Endothelial cell of umbilical vein (primary cell): ENCODE results near the gene KIAA1217. TPM values are rescaled to one million over a fixed set of nuclear protein-coding genes. Genes with fewer than 3 reads are reported as not detected.

Experiments used
- BruUV-seq: library from RNA; stranded (reverse); fragments of 400-500 nt; replicated peaks from 2 replicates; lab custom pipeline; 2021; lab: Mats Ljungman, UMichigan
- CTCF ChIA-PET: fragments of 300-600, 350-600 bp; sonication (Branson Sonifier 250); formaldehyde crosslinking; loops from one replicate; lab custom pipeline; 2021; ENCODE audit warnings: antibody characterized with exemption, inconsistent platforms; lab: Charles Lee
- POLR2A ChIA-PET: fragments of 300-600, 350-600 bp; sonication (Branson Sonifier 250); formaldehyde crosslinking; loops from one replicate; lab custom pipeline; 2021; ENCODE audit warnings: antibody characterized with exemption, inconsistent platforms; lab: Charles Lee
- DNase-seq: peaks from one replicate; pipeline ENCODE4 v3.0.0-alpha.2; 2011; ENCODE audit warnings: low read depth, low spot score
- FAIRE-seq: peaks from 2 replicates; lab custom pipeline; 2011; peaks lifted over from hg19 to GRCh38; lab: Jason Lieb, UNC
- H2AFZ ChIP-seq: 2 replicates; pipeline ENCODE4 v1.6.0; 2012; ENCODE audit warnings: low read depth, low read length, control low read depth, inconsistent platforms
- H3K27ac ChIP-seq: 2 replicates; pipeline ENCODE4 v1.5.1; 2011; ENCODE audit warnings: low read depth, mild to moderate bottlenecking, control low read depth, low read length, moderate library complexity; ENCODE audit not compliant: insufficient read depth
- H3K27me3 ChIP-seq, 2 experiments: 2 replicates each; pipeline versions ENCODE4 v1.6.0 to v1.6.1; 2011; ENCODE audit warnings: low read length in 2 of 2, mixed read lengths in 1 of 2; ENCODE audit not compliant: control insufficient read depth in 2 of 2, insufficient read depth in 2 of 2
- H3K36me3 ChIP-seq, 2 experiments: 2 replicates in 1 of 2; 3 replicates in 1 of 2; pipeline ENCODE4 v1.5.1; 2011; ENCODE audit warnings: low read length in 2 of 2, mild to moderate bottlenecking in 1 of 2, moderate library complexity in 1 of 2; ENCODE audit not compliant: control insufficient read depth in 2 of 2, insufficient read depth in 2 of 2; ENCODE audit errors: extremely low read depth in 1 of 2
- H3K4me1 ChIP-seq: 3 replicates; pipeline ENCODE4 v1.5.1; 2011; ENCODE audit warnings: mild to moderate bottlenecking, low read length; ENCODE audit not compliant: control insufficient read depth, insufficient read depth; ENCODE audit errors: extremely low read depth
- H3K4me2 ChIP-seq: 2 replicates; pipeline ENCODE4 v1.6.1; 2011; ENCODE audit warnings: low read length, control low read depth, mixed read lengths; ENCODE audit not compliant: insufficient read depth
- H3K4me3 ChIP-seq, 3 experiments: fragments of 200-600 bp in 1 of 3; sonication (generic), shearing (Covaris generic) in 1 of 3; replicated peaks in 1 of 3; 2 replicates each; pipeline ENCODE4 v1.5.1; 2011 to 2016; ENCODE audit warnings: control low read depth in 3 of 3, low read length in 3 of 3, mild to moderate bottlenecking in 2 of 3, inconsistent platforms in 1 of 3, low read depth in 1 of 3, moderate library complexity in 1 of 3; ENCODE audit not compliant: insufficient read depth in 1 of 3
- H3K79me2 ChIP-seq: 2 replicates; pipeline ENCODE4 v1.6.0; 2012; ENCODE audit warnings: low read length, inconsistent platforms; ENCODE audit not compliant: control insufficient read depth, insufficient read depth
- H3K9ac ChIP-seq: replicated peaks from 2 replicates; pipeline ENCODE3; 2011; ENCODE audit warnings: low read length, control low read depth; ENCODE audit not compliant: insufficient read depth; ENCODE audit errors: extremely low read depth
- H3K9me1 ChIP-seq: replicated peaks from 3 replicates; pipeline ENCODE4 v1.6.0; 2011; ENCODE audit warnings: mild to moderate bottlenecking, low read length; ENCODE audit not compliant: control insufficient read depth, insufficient read depth; ENCODE audit errors: extremely low read depth
- H3K9me3 ChIP-seq: replicated peaks from 2 replicates; pipeline ENCODE4 v1.5.1; 2012; ENCODE audit warnings: low read length, inconsistent platforms; ENCODE audit not compliant: control insufficient read depth, insufficient read depth
- H4K20me1 ChIP-seq: replicated peaks from 2 replicates; pipeline ENCODE3; 2011; ENCODE audit warnings: mild to moderate bottlenecking, low read length; ENCODE audit not compliant: control insufficient read depth, insufficient read depth; ENCODE audit errors: extremely low read depth
- EZH2 ChIP-seq: IDR thresholded peaks from 2 replicates; pipeline ENCODE4 v1.6.1; 2012; ENCODE audit warnings: borderline replicate concordance, low read depth, mild to moderate bottlenecking, moderate library complexity, low read length, inconsistent platforms; ENCODE audit not compliant: severe bottlenecking
- FOS ChIP-seq: IDR thresholded peaks from 2 replicates; pipeline ENCODE4 v1.6.1; 2011; ENCODE audit warnings: mild to moderate bottlenecking, low read length, moderate library complexity, borderline replicate concordance; ENCODE audit not compliant: insufficient read depth
- GATA2 ChIP-seq: IDR thresholded peaks from 2 replicates; pipeline ENCODE4 v1.7.0; 2011; ENCODE audit warnings: low read depth, mild to moderate bottlenecking, moderate library complexity, mixed read lengths, low read length; ENCODE audit not compliant: insufficient read length, insufficient read depth
- JUN ChIP-seq: IDR thresholded peaks from 2 replicates; pipeline ENCODE4 v1.6.1; 2011; ENCODE audit warnings: borderline replicate concordance, low read depth; ENCODE audit not compliant: insufficient read length, insufficient read depth
- MYC ChIP-seq: IDR thresholded peaks from one replicate; pipeline ENCODE4 v1.6.1; 2011; ENCODE audit warnings: mild to moderate bottlenecking, low read depth, low read length
- POLR2A ChIP-seq: IDR thresholded peaks from 2 replicates; pipeline ENCODE4 v1.6.1; 2012; ENCODE audit warnings: low read depth, mild to moderate bottlenecking, control low read depth, low read length
- dilution Hi-C: fragments of 300-500 bp; cut with MboI; formaldehyde crosslinking; loops from one replicate; pipeline ENCODE4 v1.15.0; 2019; ENCODE audit warnings: low sequenced_read_pairs; ENCODE audit not compliant: extremely low pct_ligation_motif_present
- intact Hi-C: fragments of 100-400 bp; cut with micrococcal nuclease; formaldehyde crosslinking; loops from one replicate; pipeline ENCODE4 v1.10.0; 2022
- polyA plus RNA-seq, 4 experiments: library from polyadenylated mRNA; depleted of rRNA in 3 of 4; stranded (reverse) in 3 of 4; unstranded in 1 of 4; fragments of >200 nt; gene quantifications; 2 replicates each; pipeline versions ENCODE4 v1.2.1 to v1.2.3, GENCODE V29; 2011 to 2012; ENCODE audit warnings: missing spikeins in 1 of 4
- total RNA-seq: library from RNA; stranded (reverse); gene quantifications from 2 replicates; pipeline ENCODE4 v1.2.3, GENCODE V29; 2021
- TF ChIP-seq, protein P1 (sequence below): IDR thresholded peaks from 2 replicates; pipeline ENCODE4 v1.6.1; 2011; ENCODE audit not compliant: insufficient read depth, insufficient read length

Gene KIAA1217
- total and polyA plus RNA-seq, 2 donors (not counting 3 experiments of a cell fraction or from before 2014, with no cell fraction given) = 0.83 to 10.3 TPM

DNA sequence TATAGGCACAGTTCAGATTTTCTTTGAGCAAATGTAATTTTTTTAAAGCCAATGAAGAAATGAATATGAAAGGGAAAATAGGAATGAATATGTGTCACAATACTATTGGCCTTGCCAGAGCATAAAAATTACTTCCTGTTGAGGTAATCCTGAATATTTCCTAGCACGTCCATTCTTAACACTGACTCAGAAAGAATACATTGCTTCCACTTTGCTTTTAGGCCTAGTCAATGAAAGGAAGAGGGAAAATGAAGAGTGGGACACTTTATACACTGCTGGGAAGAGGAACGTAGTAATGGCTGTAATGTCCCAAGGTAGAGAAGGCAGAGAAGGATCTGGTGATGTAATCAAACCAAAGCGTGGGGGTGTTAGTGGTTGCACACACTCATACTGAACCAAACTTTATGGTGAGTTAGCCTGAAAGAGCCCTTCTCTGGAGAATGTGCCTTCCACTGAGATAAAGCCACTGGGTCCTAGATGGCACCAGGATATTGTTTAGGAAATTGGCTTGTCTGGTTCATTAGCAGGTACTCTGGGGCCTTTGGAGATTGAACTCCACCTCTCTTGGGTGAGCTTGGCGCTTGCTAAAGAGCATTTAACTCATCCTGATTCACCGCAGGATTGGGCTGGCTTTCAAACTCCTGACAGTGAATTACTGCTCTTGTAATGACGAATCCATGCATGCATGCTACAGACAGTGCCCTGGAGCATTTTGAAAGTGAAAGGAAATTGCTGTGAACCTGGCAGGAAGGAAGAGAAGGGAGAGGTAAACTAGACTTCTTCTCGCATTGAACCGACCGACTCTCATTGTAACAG lies 254.9 kb downstream of the KIAA1217 start:
- Histone ChIP-seq H3K27me3 (no peaks in the 10 kb centered on the region), H3K79me2 (no peaks in the 10 kb centered on the region), H3K4me3 (no peak overlapping the region), H3K9me3 (no peaks in the 10 kb centered on the region), H2AFZ (peak overlapping the region; percentile 76), H3K36me3 (no peaks in the 10 kb centered on the region), H3K4me2 (peak overlapping the region; percentile 43), H3K9me1 (no peaks in the 10 kb centered on the region), H3K27ac (peak overlapping the region; percentile 45), H4K20me1 (no peaks in the 10 kb centered on the region), H3K9ac (no peak overlapping the region), H3K4me1 (peaks cover 6% of the 10 kb centered on the region)
- CTCF ChIA-PET = no interaction called here
- peak; percentile 13 for DNase-seq
- dilution Hi-C loops (no loop called here), intact Hi-C loops (loop anchor here (1.0 kb wide), 2 partner anchors 15 to 39 kb away; no protein-coding TSS in a partner anchor)
- POLR2A ChIA-PET = no interaction called here
- FAIRE-seq = no peak
- TF ChIP-seq MYC (no peak), POLR2A (no peak), JUN (peak; percentile 51), GATA2 (no peak), FOS (no peak), EZH2 (no peak)
- TF ChIP-seq, protein P1, sequence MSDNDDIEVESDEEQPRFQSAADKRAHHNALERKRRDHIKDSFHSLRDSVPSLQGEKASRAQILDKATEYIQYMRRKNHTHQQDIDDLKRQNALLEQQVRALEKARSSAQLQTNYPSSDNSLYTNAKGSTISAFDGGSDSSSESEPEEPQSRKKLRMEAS = no peak
- no TSS peak for BruUV-seq
